Stimulated activated CD4-positive, alpha-beta T cell treated with anti-CD3 and anti-CD28 coated beads, TNF-alpha, amount 100 ng/mL, for 1 hour (primary cell): ENCODE data around the gene AFG3L2.

Experiments
- DNase-seq, 3 donors: peaks; one replicate each; pipeline ENCODE4 v3.0.0-alpha.2; 2020; ENCODE audit warnings: low read depth in 3 of 3, low spot score in 1 of 3

The AFG3L2 gene

DNA sequence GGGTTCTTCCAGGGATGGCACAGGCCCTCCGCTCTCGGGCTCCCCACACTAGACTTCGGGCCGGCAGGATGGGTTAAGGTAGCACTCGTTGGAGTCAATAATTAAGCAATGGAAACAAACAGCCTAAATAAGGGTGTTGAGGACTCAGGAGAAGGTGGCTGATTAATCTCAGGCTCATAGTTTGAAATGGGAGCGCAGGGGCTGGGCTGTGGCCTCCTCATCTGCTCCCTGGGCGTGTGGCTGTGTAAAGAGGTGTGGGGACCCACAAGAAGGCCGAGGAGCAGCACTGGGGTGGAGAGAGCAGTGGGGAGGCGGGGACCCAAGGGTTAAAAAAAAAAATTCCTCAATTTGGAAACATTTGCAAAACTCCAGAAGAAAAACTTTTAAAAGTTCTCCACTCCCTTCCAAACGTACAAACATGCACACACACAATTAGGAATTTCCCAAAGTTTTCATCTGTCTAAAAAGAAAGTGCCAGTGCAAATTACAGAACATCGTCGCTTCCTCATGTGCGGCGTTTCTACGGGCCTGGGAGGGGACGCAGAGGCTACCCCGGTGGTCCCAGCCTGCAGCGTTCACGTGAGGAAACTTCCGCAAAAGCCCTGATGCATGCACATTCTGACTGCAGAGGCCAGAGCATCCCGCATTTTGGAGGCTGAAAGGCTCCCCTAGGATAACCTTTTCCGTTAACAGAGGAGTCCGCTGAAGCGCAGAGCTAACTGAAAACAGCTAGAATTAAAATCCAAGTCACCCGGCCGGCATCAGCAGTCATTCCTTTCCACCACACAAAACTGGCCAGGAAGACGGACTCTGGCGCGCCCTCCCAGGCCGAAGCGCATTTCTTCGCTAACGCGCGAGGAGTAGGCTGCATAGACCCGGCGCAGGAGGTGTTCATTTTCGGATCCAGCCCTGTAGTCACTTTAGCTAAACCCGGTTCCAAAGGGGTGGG lies 70.0 kb downstream of the AFG3L2 start:
- no peak for DNase-seq

DNA sequence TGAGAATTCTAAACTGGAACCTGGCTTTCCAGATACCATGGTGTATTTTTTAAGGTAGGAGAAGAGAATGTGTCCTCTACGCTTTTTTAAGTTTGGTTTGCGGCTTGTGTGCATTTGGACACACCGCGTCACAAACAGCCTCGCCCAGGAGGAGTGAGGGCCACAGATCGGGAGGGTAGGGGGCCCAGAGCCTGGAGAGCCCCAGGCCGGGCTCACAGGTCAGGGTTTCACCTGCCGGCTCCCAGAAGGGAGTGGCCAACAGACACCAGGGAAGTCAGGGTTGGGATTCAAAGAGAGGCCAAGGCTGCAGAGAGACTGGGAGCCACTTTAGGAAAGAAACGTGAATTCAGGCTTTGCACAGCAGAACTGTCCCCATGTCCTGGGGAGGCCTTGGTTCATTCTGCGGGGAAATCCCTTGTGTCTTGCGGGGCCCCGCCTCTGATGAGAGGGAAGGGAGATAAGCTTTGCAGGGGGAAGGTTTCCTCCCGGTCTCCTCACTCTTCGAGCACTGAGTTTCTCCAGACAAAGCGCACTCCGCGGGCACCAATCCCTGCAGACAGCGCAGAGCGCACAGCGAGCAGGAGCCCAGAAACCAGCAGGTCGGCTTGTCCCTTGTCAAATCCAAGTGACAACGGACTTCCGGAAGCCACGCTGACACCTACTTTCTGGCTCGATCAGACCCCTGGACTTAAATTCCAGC lies 70.9 kb downstream of the AFG3L2 start:
- no peak for DNase-seq

DNA sequence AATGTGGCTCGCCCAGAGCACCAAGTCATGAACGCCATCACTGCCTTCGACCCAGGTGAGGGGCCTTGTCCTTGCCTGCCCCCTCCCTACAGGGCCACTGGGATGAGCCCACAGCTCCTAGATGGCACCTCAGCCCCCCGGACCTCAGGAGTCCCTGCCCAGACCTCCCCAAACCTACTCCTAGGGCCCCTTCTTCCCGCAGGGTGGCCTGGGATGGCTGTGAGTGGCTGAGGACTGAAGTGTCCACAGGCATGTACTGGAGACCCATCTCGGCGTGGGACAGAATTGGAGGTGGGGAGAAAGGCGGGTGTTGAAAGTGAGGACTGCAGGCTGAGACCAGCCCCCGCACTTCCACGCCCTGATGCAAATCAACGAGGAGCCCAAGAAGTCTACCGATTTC lies 71.8 kb downstream of the AFG3L2 start:
- no peak for DNase-seq

DNA sequence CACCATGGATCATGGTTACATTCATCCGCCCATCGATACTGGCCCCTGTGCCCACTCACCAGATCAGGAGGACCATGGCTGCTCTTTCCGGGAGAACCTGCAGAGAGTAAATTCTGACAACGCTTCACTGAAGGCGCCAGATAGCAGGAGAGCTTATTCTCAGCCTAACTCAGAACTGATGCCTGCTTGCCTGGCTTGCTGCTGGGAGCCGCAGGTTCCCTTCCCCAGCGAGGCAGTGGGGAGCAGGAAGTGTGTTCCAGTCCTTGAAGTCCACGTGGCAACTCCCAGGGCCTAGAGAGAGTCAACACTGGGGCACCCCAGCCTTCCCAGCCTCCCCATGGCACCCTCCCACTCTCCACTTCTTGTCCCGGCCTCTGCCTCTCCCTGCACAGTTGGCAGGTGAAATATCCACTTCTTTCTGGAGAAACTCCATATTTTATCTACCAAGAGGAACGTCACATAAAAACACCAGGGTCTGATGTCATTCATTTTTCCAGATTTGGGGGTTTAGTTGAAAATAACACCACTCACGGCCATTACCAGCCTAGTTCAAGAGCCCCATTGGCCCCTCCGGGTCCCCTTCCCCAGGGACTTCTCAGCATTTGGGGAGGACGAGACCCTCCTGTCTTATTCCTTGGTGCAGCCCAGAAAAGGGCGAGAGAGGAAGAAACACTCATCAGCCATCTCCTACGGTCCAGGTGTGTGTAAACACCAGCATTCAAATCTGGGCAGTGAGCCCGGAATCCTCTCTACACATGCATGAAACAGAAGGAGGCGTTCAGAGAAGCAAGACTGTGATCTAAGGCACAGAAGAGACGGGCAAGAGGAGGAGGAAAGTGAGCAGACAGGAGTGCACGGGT lies 72.4 kb downstream of the AFG3L2 start:
- DNase-seq: no peak

DNA sequence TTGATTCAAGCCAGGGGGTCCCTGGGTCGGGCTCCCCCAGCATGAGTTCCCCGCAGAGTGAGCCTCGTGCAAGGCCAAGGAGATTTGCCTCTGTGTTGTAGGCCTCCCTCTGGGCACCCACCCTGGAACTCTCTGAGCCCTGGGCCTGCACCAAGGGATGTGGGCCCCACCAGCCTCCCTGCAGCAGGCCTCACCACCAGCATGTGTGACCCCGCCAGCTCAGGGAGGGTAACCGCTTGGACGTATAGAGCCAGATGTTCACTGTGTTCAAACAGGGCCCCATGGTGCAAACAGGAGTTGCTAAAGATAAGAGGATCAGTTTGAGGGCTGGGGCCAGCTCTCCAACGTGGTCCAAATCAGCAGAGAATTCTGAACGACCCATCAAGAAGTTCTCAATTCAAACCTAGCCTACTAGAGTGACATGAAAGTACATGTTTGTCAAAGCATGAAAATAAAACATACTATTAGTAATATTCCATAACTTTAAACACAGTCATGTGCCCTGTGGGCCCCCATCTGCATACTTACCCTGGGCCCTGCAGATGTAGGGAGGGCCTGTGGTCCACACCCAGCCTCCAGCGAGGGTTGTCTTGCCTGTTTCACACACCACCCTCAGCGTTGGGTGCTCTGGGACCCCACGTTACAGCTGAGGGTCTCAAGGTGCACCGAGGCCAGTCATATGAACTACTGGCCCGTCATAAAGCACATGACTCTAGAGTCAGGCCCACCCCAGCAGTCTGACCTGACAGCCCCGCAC lies 74.5 kb downstream of the AFG3L2 start:
- no peak for DNase-seq

DNA sequence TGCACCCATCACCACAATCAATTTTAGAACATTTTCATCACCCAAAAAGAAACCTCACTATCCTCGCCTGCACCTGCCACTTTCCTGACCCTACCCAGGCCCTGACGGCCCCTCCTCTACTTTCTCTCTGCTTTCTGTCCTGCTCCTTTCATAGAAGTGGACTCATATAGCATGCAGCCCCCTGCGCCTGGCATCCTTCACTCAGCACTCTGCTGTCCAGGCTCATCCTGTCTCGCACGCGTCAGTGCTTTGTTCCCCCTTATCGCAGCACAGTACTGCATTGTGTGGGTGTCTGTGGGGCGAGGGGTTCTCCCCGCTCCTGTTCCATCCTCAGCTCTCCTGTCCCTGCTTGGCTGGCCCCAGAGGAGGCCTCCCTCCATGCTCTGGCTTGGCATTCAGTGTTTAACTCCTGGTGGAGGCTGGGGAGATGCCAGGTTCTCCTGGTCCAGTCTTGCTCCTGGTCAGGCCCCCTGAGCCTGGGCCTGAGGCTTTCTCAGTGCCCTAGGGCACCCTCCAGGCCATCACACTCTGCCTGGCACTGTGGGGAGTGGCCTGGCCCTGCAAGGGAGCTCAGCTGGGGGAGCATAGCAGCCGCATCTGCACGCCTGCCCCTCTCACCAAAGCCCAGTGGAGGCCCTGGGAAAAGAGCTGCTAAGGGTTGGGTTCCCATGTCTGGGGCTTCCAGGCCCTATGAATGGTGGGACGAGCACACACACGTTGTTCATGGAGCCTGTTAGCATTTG lies 75.6 kb downstream of the AFG3L2 start:
- no peak for DNase-seq

DNA sequence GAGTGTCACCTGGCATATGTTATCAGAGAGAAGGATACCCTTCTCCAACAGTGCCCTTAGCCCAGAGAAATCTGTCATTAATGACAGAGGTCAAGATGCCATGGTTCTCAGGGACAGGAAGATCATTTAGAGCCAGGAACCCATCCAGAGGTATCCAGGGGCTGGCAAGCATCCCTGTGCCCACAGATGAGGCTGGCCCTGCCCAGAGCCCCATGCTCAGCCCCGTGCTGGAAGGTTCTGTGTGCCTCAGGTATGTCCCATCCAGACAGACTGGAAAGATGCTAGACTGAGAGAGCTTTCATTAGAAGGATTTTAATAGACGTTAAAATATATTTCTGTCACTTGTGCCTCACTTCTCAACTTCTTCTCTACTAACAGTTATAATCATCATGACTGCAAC lies 77.2 kb downstream of the AFG3L2 start:
- no peak for DNase-seq

DNA sequence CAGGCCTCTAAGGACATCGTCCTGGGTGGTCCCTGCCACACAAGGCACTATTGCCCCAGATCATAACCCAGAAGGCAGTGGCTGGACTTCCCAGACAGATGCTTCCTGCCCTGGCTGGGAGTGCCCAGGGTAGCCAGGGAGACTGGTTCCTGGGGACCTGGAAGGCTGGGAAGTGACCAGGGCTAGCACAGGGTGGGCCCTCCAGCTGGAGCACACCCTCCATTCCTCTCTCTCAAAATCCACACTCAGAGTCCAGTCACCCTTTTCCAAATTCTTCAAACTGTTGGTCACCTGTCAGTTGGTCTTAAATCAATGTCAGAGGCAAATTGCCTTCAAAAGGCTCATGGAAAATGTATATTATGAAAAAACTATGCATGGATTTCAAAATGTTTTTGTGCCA lies 80.6 kb downstream of the AFG3L2 start:
- DNase-seq: no peak

DNA sequence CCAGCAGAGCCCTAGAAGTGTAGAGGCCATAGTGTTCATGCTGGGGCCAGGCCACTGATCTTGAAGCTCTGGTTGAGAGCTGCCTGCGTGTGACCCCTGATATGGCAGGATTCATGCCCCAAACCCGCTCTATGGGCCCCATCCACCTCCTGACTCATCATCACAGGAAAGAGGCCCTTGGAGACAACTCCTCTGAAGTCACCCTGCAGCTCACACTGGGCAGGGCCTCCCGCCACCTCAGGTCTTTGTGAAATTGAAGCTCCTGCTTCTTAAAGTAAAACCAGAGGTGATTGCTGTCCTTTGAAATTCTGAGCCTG lies 81.0 kb downstream of the AFG3L2 start:
- DNase-seq: no peak

DNA sequence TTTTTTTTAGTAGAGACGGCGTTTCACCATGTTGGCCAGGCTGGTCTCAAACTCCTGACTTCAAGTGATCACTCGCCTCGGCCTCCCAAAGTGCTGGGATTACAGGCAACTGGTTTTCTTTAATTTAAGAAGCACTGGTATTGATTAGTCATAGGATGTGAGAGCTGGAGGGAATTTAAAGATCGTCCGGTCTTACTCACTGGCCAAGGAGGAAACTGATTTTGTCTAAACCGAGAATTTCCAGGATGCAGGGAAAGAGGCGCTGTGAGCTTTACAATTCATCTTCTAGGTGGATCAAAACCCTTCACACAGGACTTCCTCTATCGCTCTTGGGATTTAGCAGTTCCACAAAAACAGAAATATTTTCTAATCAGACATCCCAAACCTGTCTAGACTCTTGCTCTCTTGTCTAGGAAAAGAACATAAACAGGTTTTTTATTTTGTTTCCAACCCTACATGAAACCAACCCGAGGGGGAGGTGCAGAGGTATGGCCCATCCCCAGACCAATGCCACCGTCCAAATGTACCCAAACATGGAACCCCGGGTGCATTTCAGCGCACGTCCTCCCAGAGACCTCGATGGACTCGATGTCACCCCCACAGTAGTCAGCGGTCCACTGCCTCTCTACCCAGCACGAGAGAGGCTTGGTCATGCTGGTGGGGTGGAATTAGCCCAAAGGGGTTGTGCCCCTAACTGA lies 81.5 kb downstream of the AFG3L2 start:
- DNase-seq: no peak

DNA sequence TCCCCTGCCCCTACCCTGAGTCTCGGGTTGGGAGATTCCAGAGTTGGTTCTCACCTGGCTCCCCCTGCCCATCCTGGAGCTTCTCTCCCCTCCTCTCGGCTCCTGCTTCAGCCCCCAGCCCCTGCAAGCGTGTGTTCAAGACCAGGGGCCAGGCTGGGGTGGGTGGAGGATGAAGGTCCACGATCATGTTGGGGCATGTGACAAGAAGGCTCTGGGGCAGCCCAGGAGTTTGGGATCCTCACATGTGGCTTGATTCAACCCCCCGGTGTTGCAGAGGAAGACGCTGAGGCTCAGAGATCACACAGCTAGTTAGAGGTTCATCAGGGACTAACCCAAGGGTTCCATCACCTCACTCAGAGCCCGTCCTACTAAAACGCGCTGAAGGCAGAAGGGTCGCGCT lies 83.2 kb downstream of the AFG3L2 start:
- no peak for DNase-seq

DNA sequence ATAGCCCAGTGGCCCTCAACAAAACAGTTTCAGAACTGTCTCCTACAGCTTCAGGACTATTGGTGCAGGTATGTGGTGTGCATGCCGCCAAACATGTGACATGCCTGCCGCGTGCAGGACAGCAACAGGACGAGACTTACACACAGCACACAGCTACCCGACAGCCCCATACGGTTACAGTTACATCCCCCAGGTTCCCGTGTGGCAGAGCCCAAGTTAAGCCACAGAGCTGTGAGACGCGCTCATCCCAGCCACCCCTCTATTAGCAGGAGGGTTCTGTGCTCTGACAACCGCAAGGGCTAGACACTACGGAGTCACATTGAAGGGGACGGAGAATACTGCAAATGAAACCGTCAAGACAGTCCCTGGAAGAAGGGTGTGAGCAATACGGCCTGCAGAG lies 85.3 kb downstream of the AFG3L2 start:
- no peak for DNase-seq

DNA sequence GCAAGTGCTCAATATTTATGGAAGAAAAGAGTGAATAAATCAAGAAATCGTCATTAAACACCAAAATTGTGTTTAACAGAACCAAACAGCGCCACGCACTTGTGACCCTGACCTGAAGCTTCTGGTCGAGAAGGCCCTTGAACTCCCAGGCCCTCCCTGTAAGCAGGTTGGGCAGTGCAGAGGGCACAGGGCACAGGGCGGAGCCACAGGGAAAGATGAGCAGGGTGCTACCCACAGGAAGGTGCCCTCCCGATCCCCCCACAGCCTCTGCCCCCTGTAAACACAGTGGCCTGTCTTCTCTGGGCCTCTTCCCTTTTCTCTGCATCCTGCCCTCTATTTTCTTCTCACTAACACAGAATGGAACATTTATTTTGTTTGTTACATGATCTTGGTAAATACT lies 85.9 kb downstream of the AFG3L2 start:
- DNase-seq: no peak

DNA sequence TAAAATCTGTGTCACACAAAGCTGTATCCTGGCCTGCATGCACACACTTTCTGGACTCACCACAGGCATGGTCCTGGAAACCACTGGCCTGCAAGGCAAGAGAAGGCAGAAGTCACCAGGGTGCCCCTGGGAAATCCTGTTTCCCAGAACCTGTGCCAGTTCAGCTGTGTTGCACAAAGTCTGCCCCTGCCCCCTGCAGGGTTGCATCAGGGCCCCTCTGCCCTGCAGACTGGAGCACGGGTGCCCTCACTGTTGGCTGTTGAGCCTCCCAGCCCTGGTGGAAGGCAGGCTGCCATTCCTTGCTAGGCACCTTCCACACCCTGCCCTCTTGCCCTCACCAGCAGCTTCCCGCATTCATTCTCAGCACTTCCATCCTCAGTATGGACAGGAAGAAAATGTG lies 86.9 kb downstream of the AFG3L2 start:
- no peak for DNase-seq

DNA sequence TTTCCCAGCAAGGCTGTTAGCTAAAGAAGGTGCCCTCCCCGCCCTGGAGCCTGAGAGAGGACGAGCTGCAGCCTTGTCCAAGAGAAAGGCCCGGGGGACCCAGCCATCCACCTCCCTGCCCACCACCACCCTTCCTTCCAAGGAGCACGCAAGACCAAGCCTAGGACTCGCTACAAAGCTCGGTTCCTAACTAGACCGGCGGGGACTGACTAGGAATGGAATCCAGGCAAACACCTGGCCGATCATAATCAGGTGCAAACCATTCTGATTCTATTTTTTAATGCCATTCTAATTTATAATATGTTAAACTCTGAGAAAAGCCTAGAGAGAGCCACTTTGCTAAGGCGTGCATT lies 88.6 kb downstream of the AFG3L2 start:
- DNase-seq: no peak

DNA sequence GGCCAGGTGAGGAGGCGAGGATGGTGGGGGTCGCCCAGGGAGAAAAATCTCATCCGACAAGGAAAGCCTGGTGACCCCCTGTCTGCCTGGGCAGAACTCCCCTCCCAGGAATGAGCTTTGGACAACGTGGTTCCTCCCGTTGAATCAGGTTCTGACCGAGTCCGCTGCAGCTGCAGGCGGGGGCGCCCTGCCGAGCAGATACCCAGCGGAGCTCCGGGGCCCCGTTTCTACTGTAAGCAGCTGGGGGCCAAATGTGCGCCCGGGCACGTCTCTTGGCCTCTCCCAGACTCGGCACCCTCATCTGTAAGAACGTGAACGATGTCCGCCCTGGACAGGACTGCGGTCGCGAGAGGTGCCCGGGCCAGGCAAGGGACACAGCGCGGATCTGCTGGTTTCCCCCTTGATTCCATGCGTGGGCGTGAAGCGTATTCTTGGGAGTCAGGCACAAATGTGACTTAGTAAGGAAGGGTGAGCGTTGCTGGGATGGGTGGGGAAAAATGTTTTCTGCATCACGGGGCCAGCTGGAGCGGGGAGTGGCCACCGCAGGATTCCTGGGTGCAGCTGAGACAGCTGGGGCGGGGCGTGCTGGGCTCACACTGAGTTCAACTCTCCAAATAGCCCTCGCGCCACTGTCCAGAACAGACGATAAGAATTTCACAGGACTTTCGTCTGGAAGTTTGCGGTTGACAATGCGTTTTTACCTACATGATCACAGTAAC lies 89.2 kb downstream of the AFG3L2 start:
- no peak for DNase-seq

DNA sequence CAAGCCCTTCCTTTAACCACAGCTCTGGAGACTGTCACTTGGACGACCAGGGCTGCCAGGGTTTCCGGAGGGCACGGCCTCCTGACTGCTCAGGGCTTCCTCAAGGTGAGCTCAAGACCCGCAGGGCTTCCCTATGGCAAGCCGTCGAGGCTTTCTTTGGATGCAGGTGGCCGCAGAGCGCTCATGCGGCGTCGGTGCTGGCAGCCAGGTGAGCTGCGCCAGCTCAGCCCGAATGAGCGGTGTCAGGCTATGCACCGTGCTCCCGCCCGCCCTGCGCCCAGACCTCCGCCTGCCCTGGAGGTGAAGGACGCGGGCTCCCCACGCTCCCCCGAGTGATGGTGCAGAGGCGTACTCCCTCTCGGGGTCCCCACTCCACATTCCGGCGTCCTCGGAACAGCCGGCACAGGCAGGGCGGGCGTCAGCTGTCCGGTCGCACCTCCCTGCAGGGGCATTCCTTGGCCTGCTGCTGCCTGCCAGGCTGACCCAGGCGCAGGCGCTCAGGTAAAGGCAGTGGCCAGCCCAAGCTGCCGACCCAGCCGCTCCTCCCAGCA lies 89.8 kb downstream of the AFG3L2 start:
- no peak for DNase-seq

DNA sequence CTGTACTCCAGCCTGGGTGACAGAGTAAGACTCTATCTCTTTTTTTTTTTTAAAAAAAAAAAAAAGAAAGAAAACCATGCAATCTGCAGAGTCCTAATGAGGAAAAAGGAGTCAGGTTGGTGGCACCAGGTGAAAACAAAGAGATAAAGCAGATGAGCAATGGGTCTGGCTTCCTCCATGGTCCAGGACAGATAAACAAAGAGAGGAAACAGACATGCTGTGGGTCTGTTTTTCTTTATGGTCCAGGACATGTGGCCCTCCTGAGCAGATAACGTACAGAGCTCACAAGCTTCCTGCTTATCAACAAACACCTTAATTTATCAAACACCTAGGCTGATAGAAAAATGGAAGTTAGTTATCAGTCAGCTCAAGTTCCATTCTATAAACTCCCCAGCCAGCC lies 93.4 kb downstream of the AFG3L2 start:
- DNase-seq: no peak

DNA sequence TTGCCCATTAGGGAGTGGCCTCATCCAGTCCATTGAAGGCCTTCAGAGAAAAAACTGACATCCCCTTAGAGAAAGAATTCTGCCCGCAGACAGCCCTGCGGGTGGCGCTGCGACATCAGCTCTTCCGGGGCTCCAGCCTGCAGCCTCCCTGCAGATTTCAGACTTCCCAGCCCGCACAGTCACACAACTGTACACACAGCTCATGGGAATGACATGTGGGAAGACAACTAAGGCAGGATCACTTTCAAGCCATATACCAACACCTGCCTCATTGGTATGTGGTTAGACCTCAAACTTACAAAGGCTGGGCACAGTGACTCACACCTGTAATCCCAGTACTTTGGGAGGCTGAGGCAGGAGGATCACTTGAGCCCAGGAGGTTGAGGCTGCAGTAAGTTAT lies 93.8 kb downstream of the AFG3L2 start:
- no peak for DNase-seq
